ENCODE results near the gene TBC1D17.

TBC1D17 gene

DNA sequence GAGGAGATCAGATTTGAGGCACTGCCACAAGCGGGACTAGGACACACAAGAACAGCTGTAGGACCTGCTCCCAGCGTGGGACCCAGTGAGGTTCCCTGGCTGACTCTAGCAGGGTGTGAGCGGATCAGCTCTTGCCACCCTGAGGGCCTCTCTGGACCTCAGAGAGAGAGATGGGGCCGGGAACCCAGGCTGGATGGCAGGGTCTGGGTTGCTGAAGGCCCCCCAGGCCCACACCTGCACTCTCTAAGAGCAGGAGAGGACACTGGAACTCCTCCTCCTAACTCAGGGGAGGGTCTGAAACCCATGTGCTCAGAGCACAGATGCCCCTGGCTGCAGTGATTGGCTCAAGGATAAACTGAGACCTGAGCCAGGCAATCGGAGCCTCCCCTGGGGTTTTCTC lies 32.7 kb downstream of the TBC1D17 start:
- TF ChIP-seq SNAI2 (CRISPR knock-in tag; IDR thresholded peaks at IDR 0.05) = no peak
- TF ChIP-seq, protein P1, sequence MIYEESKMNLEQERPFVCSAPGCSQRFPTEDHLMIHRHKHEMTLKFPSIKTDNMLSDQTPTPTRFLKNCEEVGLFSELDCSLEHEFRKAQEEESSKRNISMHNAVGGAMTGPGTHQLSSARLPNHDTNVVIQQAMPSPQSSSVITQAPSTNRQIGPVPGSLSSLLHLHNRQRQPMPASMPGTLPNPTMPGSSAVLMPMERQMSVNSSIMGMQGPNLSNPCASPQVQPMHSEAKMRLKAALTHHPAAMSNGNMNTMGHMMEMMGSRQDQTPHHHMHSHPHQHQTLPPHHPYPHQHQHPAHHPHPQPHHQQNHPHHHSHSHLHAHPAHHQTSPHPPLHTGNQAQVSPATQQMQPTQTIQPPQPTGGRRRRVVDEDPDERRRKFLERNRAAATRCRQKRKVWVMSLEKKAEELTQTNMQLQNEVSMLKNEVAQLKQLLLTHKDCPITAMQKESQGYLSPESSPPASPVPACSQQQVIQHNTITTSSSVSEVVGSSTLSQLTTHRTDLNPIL (CRISPR knock-in tag; IDR thresholded peaks at IDR 0.05; ENCODE audit: low read depth) = no peak
- no peak for TF ChIP-seq ESRRG (CRISPR knock-in tag; IDR thresholded peaks at IDR 0.05)
- no peak for ATAC-seq

DNA sequence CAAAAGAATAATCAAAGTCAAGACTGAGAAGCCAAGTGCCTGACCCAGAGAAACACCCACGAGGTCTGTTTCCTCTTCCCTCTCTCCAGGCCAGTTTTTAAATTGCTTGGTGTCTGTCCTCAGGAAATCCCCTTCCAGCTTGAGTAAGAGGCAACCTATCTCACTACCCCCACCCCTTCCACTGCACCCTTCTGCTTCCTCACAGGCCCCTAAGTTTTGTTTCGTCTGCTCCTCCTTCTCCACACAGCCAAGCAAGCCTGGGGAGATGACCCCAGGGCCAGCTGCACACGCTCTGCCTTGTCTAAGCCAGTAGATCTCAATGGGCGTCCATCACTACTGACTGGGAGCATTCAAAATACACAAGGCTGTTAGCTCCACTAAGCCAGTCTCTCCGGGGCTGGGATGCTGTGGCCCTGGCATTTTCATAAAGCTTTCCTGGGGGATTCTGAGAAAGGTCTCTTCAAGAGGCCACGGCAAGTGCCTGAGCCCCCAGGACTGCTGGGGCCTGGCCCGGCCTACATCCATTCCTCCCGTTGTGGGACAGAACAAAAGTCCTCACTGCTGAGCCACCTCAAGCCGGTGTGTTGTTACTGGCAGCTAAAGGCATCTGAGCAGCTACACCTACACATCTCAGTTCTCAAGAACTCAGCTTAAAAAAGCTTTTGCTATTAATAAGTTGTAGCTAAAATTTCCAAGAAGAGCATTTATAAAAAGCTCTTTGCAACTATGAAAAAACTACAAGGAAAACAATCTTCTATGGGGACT lies 34.1 kb downstream of the TBC1D17 start:
- no peak for ATAC-seq
- TF ChIP-seq, protein P2, sequence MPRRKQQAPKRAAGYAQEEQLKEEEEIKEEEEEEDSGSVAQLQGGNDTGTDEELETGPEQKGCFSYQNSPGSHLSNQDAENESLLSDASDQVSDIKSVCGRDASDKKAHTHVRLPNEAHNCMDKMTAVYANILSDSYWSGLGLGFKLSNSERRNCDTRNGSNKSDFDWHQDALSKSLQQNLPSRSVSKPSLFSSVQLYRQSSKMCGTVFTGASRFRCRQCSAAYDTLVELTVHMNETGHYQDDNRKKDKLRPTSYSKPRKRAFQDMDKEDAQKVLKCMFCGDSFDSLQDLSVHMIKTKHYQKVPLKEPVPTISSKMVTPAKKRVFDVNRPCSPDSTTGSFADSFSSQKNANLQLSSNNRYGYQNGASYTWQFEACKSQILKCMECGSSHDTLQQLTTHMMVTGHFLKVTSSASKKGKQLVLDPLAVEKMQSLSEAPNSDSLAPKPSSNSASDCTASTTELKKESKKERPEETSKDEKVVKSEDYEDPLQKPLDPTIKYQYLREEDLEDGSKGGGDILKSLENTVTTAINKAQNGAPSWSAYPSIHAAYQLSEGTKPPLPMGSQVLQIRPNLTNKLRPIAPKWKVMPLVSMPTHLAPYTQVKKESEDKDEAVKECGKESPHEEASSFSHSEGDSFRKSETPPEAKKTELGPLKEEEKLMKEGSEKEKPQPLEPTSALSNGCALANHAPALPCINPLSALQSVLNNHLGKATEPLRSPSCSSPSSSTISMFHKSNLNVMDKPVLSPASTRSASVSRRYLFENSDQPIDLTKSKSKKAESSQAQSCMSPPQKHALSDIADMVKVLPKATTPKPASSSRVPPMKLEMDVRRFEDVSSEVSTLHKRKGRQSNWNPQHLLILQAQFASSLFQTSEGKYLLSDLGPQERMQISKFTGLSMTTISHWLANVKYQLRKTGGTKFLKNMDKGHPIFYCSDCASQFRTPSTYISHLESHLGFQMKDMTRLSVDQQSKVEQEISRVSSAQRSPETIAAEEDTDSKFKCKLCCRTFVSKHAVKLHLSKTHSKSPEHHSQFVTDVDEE (CRISPR knock-in tag; IDR thresholded peaks at IDR 0.05) = no peak
- no peak for TF ChIP-seq PPARA (CRISPR knock-in tag; IDR thresholded peaks at IDR 0.05; ENCODE audit: borderline replicate concordance)
- TF ChIP-seq, protein P3, sequence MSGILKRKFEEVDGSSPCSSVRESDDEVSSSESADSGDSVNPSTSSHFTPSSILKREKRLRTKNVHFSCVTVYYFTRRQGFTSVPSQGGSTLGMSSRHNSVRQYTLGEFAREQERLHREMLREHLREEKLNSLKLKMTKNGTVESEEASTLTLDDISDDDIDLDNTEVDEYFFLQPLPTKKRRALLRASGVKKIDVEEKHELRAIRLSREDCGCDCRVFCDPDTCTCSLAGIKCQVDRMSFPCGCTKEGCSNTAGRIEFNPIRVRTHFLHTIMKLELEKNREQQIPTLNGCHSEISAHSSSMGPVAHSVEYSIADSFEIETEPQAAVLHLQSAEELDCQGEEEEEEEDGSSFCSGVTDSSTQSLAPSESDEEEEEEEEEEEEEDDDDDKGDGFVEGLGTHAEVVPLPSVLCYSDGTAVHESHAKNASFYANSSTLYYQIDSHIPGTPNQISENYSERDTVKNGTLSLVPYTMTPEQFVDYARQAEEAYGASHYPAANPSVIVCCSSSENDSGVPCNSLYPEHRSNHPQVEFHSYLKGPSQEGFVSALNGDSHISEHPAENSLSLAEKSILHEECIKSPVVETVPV (CRISPR knock-in tag; IDR thresholded peaks at IDR 0.05) = no peak
- TF ChIP-seq ESRRG (CRISPR knock-in tag; IDR thresholded peaks at IDR 0.05) = no peak
- no peak for TF ChIP-seq TOX (CRISPR knock-in tag; IDR thresholded peaks at IDR 0.05; ENCODE audit: borderline replicate concordance)
- TF ChIP-seq ZNF70 (CRISPR knock-in tag; IDR thresholded peaks at IDR 0.05) = no peak
- TF ChIP-seq, protein P1 (CRISPR knock-in tag; IDR thresholded peaks at IDR 0.05; ENCODE audit: low read depth) = no peak

DNA sequence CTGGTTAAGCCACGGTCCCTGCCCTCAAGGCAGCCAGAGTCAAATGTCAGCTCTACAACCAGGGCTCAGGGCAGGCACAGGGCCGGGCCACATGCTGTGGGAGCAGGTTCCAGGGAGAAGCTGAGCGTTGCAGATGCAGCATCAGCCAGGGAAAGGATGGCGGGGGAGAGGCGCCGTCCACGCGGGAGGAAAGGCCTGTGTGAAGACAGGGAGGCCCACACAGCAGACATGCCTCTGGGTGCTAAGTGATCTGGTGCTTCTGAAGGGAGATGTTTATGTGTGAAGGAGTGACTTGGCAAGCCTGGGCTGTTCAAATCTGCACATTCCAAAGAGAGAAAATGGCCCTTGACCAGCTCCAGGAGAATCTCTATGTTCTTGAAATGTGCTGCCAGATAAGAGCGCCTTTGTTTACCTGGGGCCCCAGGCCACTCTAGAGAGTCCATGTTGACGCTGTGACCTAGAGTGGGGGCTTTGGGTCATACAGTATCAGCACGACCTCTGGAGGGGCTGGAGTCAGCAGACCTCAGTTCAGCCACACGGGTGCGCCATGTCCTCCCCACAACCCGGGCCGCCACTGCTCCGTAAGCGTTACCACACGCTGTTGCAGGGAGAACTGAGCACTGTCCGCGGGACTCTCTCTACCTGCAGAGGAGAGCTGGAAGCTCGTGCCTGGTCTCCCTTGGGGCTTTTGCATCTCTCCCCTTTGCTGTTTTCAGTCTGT lies 35.6 kb downstream of the TBC1D17 start:
- ATAC-seq = no peak
- TF ChIP-seq, protein P2 (CRISPR knock-in tag; IDR thresholded peaks at IDR 0.05) = no peak
- TF ChIP-seq GLIS3 (CRISPR knock-in tag; IDR thresholded peaks at IDR 0.05) (no peak), TOX (CRISPR knock-in tag; IDR thresholded peaks at IDR 0.05; ENCODE audit: borderline replicate concordance) (no peak), RARB (CRISPR knock-in tag; IDR thresholded peaks at IDR 0.05) (no peak), OSR1 (CRISPR knock-in tag; IDR thresholded peaks at IDR 0.05) (no peak), ZFP3 (CRISPR knock-in tag; IDR thresholded peaks at IDR 0.05) (no peak), BACH2 (CRISPR knock-in tag; IDR thresholded peaks at IDR 0.05; ENCODE audit: borderline replicate concordance) (no peak), ZNF8 (CRISPR knock-in tag; IDR thresholded peaks at IDR 0.05) (no peak), PPARA (CRISPR knock-in tag; IDR thresholded peaks at IDR 0.05; ENCODE audit: borderline replicate concordance) (no peak), ZNF70 (CRISPR knock-in tag; IDR thresholded peaks at IDR 0.05) (no peak), ESRRG (CRISPR knock-in tag; IDR thresholded peaks at IDR 0.05) (no peak), ZFP30 (CRISPR knock-in tag; IDR thresholded peaks at IDR 0.05) (no peak)
- TF ChIP-seq, protein P4, sequence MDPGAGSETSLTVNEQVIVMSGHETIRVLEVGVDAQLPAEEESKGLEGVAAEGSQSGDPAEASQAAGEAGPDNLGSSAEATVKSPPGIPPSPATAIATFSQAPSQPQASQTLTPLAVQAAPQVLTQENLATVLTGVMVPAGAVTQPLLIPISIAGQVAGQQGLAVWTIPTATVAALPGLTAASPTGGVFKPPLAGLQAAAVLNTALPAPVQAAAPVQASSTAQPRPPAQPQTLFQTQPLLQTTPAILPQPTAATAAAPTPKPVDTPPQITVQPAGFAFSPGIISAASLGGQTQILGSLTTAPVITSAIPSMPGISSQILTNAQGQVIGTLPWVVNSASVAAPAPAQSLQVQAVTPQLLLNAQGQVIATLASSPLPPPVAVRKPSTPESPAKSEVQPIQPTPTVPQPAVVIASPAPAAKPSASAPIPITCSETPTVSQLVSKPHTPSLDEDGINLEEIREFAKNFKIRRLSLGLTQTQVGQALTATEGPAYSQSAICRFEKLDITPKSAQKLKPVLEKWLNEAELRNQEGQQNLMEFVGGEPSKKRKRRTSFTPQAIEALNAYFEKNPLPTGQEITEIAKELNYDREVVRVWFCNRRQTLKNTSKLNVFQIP (CRISPR knock-in tag; IDR thresholded peaks at IDR 0.05; ENCODE audit: borderline replicate concordance, low read depth) = no peak
- TF ChIP-seq, protein P1 (CRISPR knock-in tag; IDR thresholded peaks at IDR 0.05; ENCODE audit: low read depth) = no peak
- TF ChIP-seq, protein P5, sequence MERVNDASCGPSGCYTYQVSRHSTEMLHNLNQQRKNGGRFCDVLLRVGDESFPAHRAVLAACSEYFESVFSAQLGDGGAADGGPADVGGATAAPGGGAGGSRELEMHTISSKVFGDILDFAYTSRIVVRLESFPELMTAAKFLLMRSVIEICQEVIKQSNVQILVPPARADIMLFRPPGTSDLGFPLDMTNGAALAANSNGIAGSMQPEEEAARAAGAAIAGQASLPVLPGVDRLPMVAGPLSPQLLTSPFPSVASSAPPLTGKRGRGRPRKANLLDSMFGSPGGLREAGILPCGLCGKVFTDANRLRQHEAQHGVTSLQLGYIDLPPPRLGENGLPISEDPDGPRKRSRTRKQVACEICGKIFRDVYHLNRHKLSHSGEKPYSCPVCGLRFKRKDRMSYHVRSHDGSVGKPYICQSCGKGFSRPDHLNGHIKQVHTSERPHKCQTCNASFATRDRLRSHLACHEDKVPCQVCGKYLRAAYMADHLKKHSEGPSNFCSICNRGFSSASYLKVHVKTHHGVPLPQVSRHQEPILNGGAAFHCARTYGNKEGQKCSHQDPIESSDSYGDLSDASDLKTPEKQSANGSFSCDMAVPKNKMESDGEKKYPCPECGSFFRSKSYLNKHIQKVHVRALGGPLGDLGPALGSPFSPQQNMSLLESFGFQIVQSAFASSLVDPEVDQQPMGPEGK (CRISPR knock-in tag; IDR thresholded peaks at IDR 0.05; ENCODE audit: borderline replicate concordance) = no peak
- TF ChIP-seq, protein P3 (CRISPR knock-in tag; IDR thresholded peaks at IDR 0.05) = no peak

Measured in SK-N-SH treated with all-trans-retinoic acid at 6 μM for 48 hours (cell line).